Smooth muscle cell (in vitro differentiated cells): ENCODE results near the gene SSRP1. TPM values are rescaled to one million over a fixed set of nuclear protein-coding genes. Genes with fewer than 3 reads are reported as not detected.

Experiments
- DNase-seq: peaks from one replicate; lab custom pipeline; 2025; ENCODE audit not compliant: unreplicated experiment; lab: John Stamatoyannopoulos, UW
- H2AFZ ChIP-seq: fragments of 200-600 bp; sonication (generic); 2 replicates; pipeline ENCODE4 v1.6.0; 2016; ENCODE audit warnings: antibody characterized with exemption, low read depth, mild to moderate bottlenecking
- H3F3A ChIP-seq: fragments of 200-600 bp; sonication (generic); 2 replicates; pipeline ENCODE4 v1.6.0; 2017; ENCODE audit warnings: antibody characterized with exemption, low read depth
- H3K27ac ChIP-seq: fragments of 200-600 bp; sonication (generic); 2 replicates; pipeline ENCODE4 v1.5.1; 2016; ENCODE audit warnings: low read depth, mild to moderate bottlenecking
- H3K27me3 ChIP-seq: fragments of 200-600 bp; sonication (generic); 2 replicates; pipeline ENCODE4 v1.6.1; 2016; ENCODE audit warnings: low read depth, mild to moderate bottlenecking
- H3K36me3 ChIP-seq: fragments of 200-600 bp; sonication (generic); 2 replicates; pipeline ENCODE4 v1.5.1; 2016; ENCODE audit warnings: low read depth
- H3K4me1 ChIP-seq: fragments of 200-600 bp; sonication (generic); 2 replicates; pipeline ENCODE4 v1.5.1; 2016; ENCODE audit warnings: low read depth
- H3K4me2 ChIP-seq: fragments of 200-600 bp; sonication (generic); 2 replicates; pipeline ENCODE4 v1.6.0; 2016; ENCODE audit warnings: mild to moderate bottlenecking
- H3K4me3 ChIP-seq: fragments of 200-600 bp; sonication (generic); 2 replicates; pipeline ENCODE4 v1.5.1; 2016; ENCODE audit warnings: mild to moderate bottlenecking
- H3K79me2 ChIP-seq: fragments of 200-600 bp; sonication (generic); 2 replicates; pipeline ENCODE4 v1.6.0; 2016; ENCODE audit warnings: low read depth, mild to moderate bottlenecking
- H3K9ac ChIP-seq: fragments of 200-600 bp; sonication (generic); 2 replicates; pipeline ENCODE4 v1.6.0; 2016; ENCODE audit warnings: low read depth
- H3K9me3 ChIP-seq: fragments of 200-600 bp; sonication (generic); replicated peaks from 2 replicates; pipeline ENCODE4 v1.5.1; 2016; ENCODE audit warnings: low read depth
- H4K20me1 ChIP-seq: fragments of 200-600 bp; sonication (generic); 2 replicates; pipeline ENCODE4 v1.6.0; 2016; ENCODE audit warnings: low read depth
- CTCF ChIP-seq: fragments of 200-600 bp; sonication (generic); IDR thresholded peaks from 2 replicates; pipeline ENCODE4 v1.5.1; 2017; ENCODE audit warnings: borderline replicate concordance, mild to moderate bottlenecking, antibody characterized with exemption; ENCODE audit not compliant: insufficient read depth, poor library complexity, severe bottlenecking
- WGBS: methylation state at CpG from one replicate; pipeline ENCODE4 v1.1.7; 2016; ENCODE audit warnings: low lambda C conversion rate; 5-methylcytosine and 5-hydroxymethylcytosine counted together
- polyA plus RNA-seq: library from polyadenylated mRNA; unstranded; fragments of >200 nt; fragmentation: Nextera tagmentation; extraction: Ambion mirVana; gene quantifications from 2 replicates; pipeline ENCODE4 v1.2.1, GENCODE V29; 2016
- total RNA-seq: library from RNA; depleted of rRNA; stranded (reverse); fragments of >200 nt; gene quantifications from 2 replicates; pipeline ENCODE4 v1.2.3, GENCODE V29; 2014

Gene SSRP1
- total and polyA plus RNA-seq, 2 experiments from 2014 or later: 46.0 to 57.6 TPM

DNA sequence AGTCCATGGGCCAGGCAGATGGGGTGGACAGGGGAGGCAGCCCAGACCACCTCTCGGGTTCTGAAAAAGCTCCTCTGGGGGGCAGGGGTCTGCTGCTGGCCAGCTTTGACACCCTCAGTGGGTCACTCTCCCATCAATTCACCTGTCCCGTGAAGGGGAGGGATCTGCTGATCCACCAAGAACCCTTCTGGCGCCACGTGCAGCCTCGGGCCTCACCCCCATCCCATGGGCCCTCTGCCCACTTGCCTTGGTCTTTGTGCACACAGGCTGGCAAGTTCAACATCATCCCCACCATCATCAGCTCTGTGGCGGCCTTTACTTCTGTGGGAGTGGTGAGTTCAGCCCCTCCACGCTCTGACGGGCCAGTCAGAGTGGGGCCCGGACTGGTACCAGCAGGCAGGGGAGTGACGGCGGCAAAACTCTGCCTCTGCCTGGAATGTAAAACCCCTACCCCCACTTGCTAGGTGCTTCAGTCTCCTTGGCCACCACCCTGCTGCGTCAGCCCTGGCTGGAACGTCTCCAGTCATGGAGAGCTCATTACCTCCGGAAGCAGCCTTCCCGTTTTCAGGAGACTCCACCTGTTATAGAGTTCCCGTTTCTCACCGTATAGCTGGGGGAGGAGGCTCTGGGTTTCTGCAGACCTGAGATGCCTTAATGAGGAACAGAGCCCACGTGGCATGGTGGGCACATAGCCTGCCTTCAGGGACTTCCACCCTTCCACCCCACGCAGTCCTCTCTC is 32.6 kb upstream of the SSRP1 start:
- no peaks in the 10 kb centered on the region for H3K27me3 ChIP-seq
- no peaks in the 10 kb centered on the region for H3K9me3 ChIP-seq
- H3K4me2 ChIP-seq: no peak overlapping the region
- DNase-seq: no peak
- 87% methylated on average over 19 of the region's 19 CpGs for WGBS
- H3K79me2 ChIP-seq: no peaks in the 10 kb centered on the region
- H3F3A ChIP-seq: peaks cover 5% of the 10 kb centered on the region
- no peak overlapping the region for H2AFZ ChIP-seq
- no peak for TF ChIP-seq CTCF
- no peak overlapping the region for H3K27ac ChIP-seq
- no peaks in the 10 kb centered on the region for H3K36me3 ChIP-seq
- H3K9ac ChIP-seq: no peak overlapping the region
- H4K20me1 ChIP-seq: no peaks in the 10 kb centered on the region
- H3K4me1 ChIP-seq: peaks cover 15% of the 10 kb centered on the region
- H3K4me3 ChIP-seq: no peak overlapping the region

GRCh38 chr11:57364851-57365660 is 29.4 kb upstream of the SSRP1 start:
- no peaks in the 10 kb centered on the region for H3K36me3 ChIP-seq
- DNase-seq: no peak
- no peak overlapping the region for H2AFZ ChIP-seq
- no peaks in the 10 kb centered on the region for H3F3A ChIP-seq
- no peak overlapping the region for H3K4me2 ChIP-seq
- 63% methylated on average over 9 of the region's 9 CpGs for WGBS
- H4K20me1 ChIP-seq: no peaks in the 10 kb centered on the region
- H3K27me3 ChIP-seq: peaks cover 4% of the 10 kb centered on the region
- TF ChIP-seq CTCF: no peak
- no peak overlapping the region for H3K4me3 ChIP-seq
- H3K9me3 ChIP-seq: no peaks in the 10 kb centered on the region
- H3K27ac ChIP-seq: no peak overlapping the region
- no peaks in the 10 kb centered on the region for H3K79me2 ChIP-seq
- H3K4me1 ChIP-seq: peaks cover 15% of the 10 kb centered on the region
- H3K9ac ChIP-seq: no peak overlapping the region

GRCh38 chr11:57363131-57364080 is 27.7 kb upstream of the SSRP1 start:
- 87% methylated on average over 7 of the region's 7 CpGs for WGBS
- TF ChIP-seq CTCF: no peak

More at GRCh38 chr11:57363131-57364080, 27.7 kb upstream of the SSRP1 start:
- Histone ChIP-seq H3K27me3 (peaks cover 4% of the 10 kb centered on the region), H3K4me2 (no peak overlapping the region), H3K4me3 (no peak overlapping the region), H3F3A (peaks cover 4% of the 10 kb centered on the region), H3K4me1 (peaks cover 23% of the 10 kb centered on the region), H3K27ac (no peak overlapping the region), H3K36me3 (no peaks in the 10 kb centered on the region), H3K79me2 (no peaks in the 10 kb centered on the region), H2AFZ (no peak overlapping the region), H4K20me1 (no peaks in the 10 kb centered on the region), H3K9me3 (no peaks in the 10 kb centered on the region), H3K9ac (no peak overlapping the region)
- DNase-seq: no peak
